GM19452 (cell line): ENCODE results near the gene XKR7.
"Not testable (repeated sequence)": the region's sequence is repeated elsewhere in the genome, so short reads cannot be mapped to it uniquely, and the experiment has no call there.

Source experiments
- ATAC-seq: cut with Tn5 transposase; IDR thresholded peaks from one replicate; pipeline ENCODE4 v1.9.1; 2021; ENCODE audit not compliant: unreplicated experiment

XKR7 gene

GRCh38 chr20:31967830-31968249, at the start of gene XKR7:
Gene XKR7 (plus strand): TSS chr20:31968151. CDS start chr20:31968176, 25 bp downstream.
- no peak for ATAC-seq

- no peak for ATAC-seq
Observed at GRCh38 chr20:31918466-31919105, 49.4 kb upstream of the XKR7 start.

- no peak for ATAC-seq
Observed at GRCh38 chr20:31919410-31920155, 48.4 kb upstream of the XKR7 start.

- no peak for ATAC-seq
Observed at GRCh38 chr20:31920275-31920855, 47.6 kb upstream of the XKR7 start.

- ATAC-seq = not testable (repeated sequence)
Observed at GRCh38 chr20:31921480-31921879, 46.5 kb upstream of the XKR7 start.

- ATAC-seq = no peak
Observed at GRCh38 chr20:31922181-31922580, 45.8 kb upstream of the XKR7 start.

- no peak for ATAC-seq
Observed at GRCh38 chr20:31922588-31922987, 45.4 kb upstream of the XKR7 start.

- no peak for ATAC-seq
Observed at GRCh38 chr20:31923388-31924331, 44.3 kb upstream of the XKR7 start.

- ATAC-seq = no peak
Observed at GRCh38 chr20:31924561-31924960, 43.4 kb upstream of the XKR7 start.

GRCh38 chr20:31925631-31926030, 42.3 kb upstream of the XKR7 start:
- no peak for ATAC-seq

- ATAC-seq = no peak
Observed at GRCh38 chr20:31926493-31926892, 41.5 kb upstream of the XKR7 start.

GRCh38 chr20:31927627-31928159, 40.3 kb upstream of the XKR7 start:
- ATAC-seq = no peak

GRCh38 chr20:31929631-31930030, 38.3 kb upstream of the XKR7 start:
- not testable (repeated sequence) for ATAC-seq

GRCh38 chr20:31930779-31931178, 37.2 kb upstream of the XKR7 start:
- no peak for ATAC-seq

GRCh38 chr20:31933698-31934097, 34.3 kb upstream of the XKR7 start:
- no peak for ATAC-seq

GRCh38 chr20:31934491-31934890, 33.5 kb upstream of the XKR7 start:
- ATAC-seq = no peak

GRCh38 chr20:31934968-31935764, 32.8 kb upstream of the XKR7 start:
- ATAC-seq = no peak

- no peak for ATAC-seq
Observed at GRCh38 chr20:31936420-31936819, 31.5 kb upstream of the XKR7 start.

GRCh38 chr20:31937820-31938219, 30.1 kb upstream of the XKR7 start:
- ATAC-seq = no peak

GRCh38 chr20:31939661-31940060, 28.3 kb upstream of the XKR7 start:
- no peak for ATAC-seq
